Measurements from ENCODE around the gene OR52J3.
"Not testable (repeated sequence)": the region's sequence is repeated elsewhere in the genome, so short reads cannot be mapped to it uniquely, and the experiment has no call there.

- TF ChIP-seq CTCF (optimal IDR thresholded peaks at IDR 0.05 in 1 of 3, IDR thresholded peaks at IDR 0.05 in 1 of 3, conservative IDR thresholded peaks at IDR 0.05 in 1 of 3; ENCODE audit: extremely low read depth in 1 of 3, insufficient read depth in 2 of 3, low read length in 3 of 3); EZH2 (IDR thresholded peaks at IDR 0.05; ENCODE audit: low read length): not testable (repeated sequence)
Observed at GRCh38 chr11:5058679-5059078, 12.4 kb downstream of the OR52J3 start.

All from keratinocyte (primary cell).